Transverse colon (tissue), 3 donors: ENCODE results near the gene CBLC.

Experiments
- CTCF ChIP-seq, 5 experiments: fragments of 200-600 bp in 3 of 5; fragments of 450-650 bp in 2 of 5; sonication (generic) in 3 of 5; IDR thresholded peaks; 1 replicate in 2 of 5; 2 replicates in 3 of 5; pipeline ENCODE4 v1.5.1; 2016 to 2017; ENCODE audit warnings: antibody characterized with exemption in 5 of 5, inconsistent platforms in 3 of 5, mild to moderate bottlenecking in 2 of 5, moderate library complexity in 1 of 5
- POLR2A ChIP-seq: fragments of 450-650 bp; IDR thresholded peaks from one replicate; pipeline ENCODE4 v1.6.1; 2016; ENCODE audit warnings: antibody characterized with exemption, mild to moderate bottlenecking, moderate library complexity

DNA sequence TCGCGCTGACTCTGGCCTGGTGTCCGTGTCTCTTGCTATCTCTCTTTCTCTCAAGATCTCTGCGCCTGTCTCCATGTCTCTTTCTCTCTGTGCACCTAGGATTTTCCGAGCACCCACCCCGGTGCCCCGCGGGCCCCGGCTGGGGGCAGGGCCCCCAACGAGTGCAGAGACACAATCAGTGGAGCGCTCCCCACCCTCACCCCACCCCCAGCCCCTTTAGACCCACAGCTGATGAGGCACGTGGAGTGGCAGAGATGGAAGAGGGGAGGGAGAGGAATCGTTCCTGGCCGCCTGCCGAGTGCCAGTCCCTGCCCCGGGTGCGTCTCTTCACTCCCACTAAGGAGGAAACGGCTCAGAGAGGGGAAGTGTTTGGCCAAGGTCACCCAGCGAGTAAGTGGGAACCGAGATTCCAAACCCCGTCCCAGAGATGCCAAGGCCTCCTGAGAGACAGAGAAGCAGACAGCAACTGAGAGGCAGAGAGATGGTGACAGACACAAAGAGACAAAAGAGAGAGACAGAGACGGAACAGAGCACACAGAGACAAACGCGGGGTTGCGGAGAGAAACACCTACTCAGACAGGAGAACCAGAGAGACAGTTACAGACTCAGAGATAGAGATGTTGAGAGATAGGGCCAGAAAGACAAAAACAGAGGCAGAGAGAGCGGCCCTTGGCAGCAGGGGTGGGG is 29.8 kb upstream of the CBLC start:
- TF ChIP-seq POLR2A (peak; percentile 63), CTCF (IDR thresholded peaks at IDR 0.05) (no peak)
